ENCODE results near the gene HCN3.

GRCh38 chr1:155295183-155295941, 18.1 kb downstream of the HCN3 start:
- TF ChIP-seq EZH2phosphoT487 (IDR thresholded peaks at IDR 0.05; ENCODE audit: low read length) = no peak
- TF ChIP-seq, protein P1, sequence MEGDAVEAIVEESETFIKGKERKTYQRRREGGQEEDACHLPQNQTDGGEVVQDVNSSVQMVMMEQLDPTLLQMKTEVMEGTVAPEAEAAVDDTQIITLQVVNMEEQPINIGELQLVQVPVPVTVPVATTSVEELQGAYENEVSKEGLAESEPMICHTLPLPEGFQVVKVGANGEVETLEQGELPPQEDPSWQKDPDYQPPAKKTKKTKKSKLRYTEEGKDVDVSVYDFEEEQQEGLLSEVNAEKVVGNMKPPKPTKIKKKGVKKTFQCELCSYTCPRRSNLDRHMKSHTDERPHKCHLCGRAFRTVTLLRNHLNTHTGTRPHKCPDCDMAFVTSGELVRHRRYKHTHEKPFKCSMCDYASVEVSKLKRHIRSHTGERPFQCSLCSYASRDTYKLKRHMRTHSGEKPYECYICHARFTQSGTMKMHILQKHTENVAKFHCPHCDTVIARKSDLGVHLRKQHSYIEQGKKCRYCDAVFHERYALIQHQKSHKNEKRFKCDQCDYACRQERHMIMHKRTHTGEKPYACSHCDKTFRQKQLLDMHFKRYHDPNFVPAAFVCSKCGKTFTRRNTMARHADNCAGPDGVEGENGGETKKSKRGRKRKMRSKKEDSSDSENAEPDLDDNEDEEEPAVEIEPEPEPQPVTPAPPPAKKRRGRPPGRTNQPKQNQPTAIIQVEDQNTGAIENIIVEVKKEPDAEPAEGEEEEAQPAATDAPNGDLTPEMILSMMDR (IDR thresholded peaks at IDR 0.05; ENCODE audit: low read length) = no peak

Measured in MM.1S (cell line).